SK-N-SH (cell line): ENCODE measurements around the gene SPRYD3.

Experiments used
- CHD2 ChIP-seq: fragments of 150-350 bp; IDR thresholded peaks from 2 replicates; pipeline ENCODE4 v1.6.1; 2018; ENCODE audit warnings: low read length; ENCODE audit not compliant: partially characterized antibody
- CTCF ChIP-seq: fragments of 200-600 bp; sonication (generic); IDR thresholded peaks from 2 replicates; pipeline ENCODE4 v1.6.1; 2017; ENCODE audit warnings: antibody characterized with exemption, mild to moderate bottlenecking, moderate library complexity
- EP300 ChIP-seq, 2 experiments: IDR thresholded peaks; 2 replicates each; pipeline versions ENCODE4 v1.4.0 to v1.6.1; 2012; ENCODE audit warnings: borderline replicate concordance in 1 of 2, low read depth in 1 of 2, low read length in 1 of 2
- EZH2phosphoT487 ChIP-seq: fragments of 200-600 bp; sonication (generic); IDR thresholded peaks from 2 replicates; pipeline ENCODE4 v1.6.1; 2017; ENCODE audit warnings: low read depth, mixed run types, mild to moderate bottlenecking, antibody characterized with exemption, moderate library complexity, borderline replicate concordance
- FOSL2 ChIP-seq: IDR thresholded peaks from 2 replicates; pipeline ENCODE4 v1.4.0; 2012; ENCODE audit warnings: low read depth, mild to moderate bottlenecking, moderate library complexity, borderline replicate concordance
- MAX ChIP-seq: IDR thresholded peaks from 2 replicates; pipeline ENCODE4 v1.4.0; 2012; ENCODE audit warnings: low read depth
- PBX3 ChIP-seq: IDR thresholded peaks from 2 replicates; pipeline ENCODE4; 2012
- SIN3A ChIP-seq: IDR thresholded peaks from 2 replicates; pipeline ENCODE4 v1.6.1; 2012; ENCODE audit warnings: low read depth, mild to moderate bottlenecking, low read length, moderate library complexity, borderline replicate concordance
- TAF1 ChIP-seq: IDR thresholded peaks from 2 replicates; pipeline ENCODE4 v1.6.1; 2012; ENCODE audit warnings: low read depth, mild to moderate bottlenecking, low read length, moderate library complexity, borderline replicate concordance
- USF1 ChIP-seq: IDR thresholded peaks from 2 replicates; pipeline ENCODE4 v1.4.0; 2012; ENCODE audit warnings: low read depth, borderline replicate concordance

GRCh38 chr12:53051058-53051880, 27.9 kb downstream of the SPRYD3 start:
- TF ChIP-seq USF1 (no peak), CTCF (no peak; the same call in 1 of the 2 replicates), CHD2 (no peak), EP300 (IDR thresholded peaks at IDR 0.05; ENCODE audit: borderline replicate concordance in 1 of 2, low read depth in 1 of 2, low read length in 1 of 2) (no peak), PBX3 (no peak), TAF1 (no peak), FOSL2 (no peak), MAX (0 out of 2 replicates have a peak, but pooled peaks have one; percentile 6), SIN3A (no peak), EZH2phosphoT487 (no peak)
